Measurements from ENCODE around the gene RRP7A.
"Not testable (repeated sequence)": the region's sequence is repeated elsewhere in the genome, so short reads cannot be mapped to it uniquely, and the experiment has no call there.

Gene RRP7A

DNA sequence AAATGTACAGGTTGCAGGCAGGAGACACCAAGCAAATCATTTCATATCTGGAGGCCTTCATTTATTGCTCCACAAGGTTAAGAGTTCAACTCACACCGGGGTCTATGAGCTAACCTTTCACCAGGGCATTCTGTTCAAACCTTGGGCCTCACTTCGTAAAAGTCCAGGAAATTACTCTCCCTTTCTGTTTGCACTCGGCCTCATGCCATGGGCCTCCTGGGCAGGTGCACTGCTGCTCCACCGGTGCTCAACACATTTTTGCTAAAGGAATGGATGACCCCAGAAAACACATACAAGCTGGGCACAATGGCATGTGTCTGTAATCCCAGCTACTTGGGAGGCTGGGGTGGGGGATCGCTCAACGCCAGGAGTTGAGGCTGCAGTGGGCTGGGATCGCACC is 16.6 kb upstream of the RRP7A start:
- no peak for DNase-seq (ENCODE audit: low read depth, low spot score)

GRCh38 chr22:42535082-42535731 is 15.6 kb upstream of the RRP7A start:
- DNase-seq (ENCODE audit: low read depth, low spot score): not testable (repeated sequence)

DNA sequence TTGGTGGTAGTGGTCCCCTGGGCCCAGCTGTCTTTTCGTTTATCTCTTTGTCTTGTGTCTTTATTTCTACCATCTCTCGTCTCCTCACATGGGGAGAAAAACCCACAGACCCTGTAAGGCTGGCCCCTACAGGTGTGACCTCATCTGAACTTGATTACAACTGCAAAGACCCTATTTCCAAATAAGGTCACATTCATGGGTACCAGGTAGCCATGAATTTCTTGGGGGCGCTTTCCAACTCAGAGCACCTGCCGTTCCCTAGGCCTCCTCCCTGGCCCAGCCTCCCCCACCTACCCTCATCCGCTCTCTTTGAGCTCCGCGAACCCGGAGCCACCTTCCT is 14.0 kb upstream of the RRP7A start:
- DNase-seq (ENCODE audit: low read depth, low spot score): no peak

DNA sequence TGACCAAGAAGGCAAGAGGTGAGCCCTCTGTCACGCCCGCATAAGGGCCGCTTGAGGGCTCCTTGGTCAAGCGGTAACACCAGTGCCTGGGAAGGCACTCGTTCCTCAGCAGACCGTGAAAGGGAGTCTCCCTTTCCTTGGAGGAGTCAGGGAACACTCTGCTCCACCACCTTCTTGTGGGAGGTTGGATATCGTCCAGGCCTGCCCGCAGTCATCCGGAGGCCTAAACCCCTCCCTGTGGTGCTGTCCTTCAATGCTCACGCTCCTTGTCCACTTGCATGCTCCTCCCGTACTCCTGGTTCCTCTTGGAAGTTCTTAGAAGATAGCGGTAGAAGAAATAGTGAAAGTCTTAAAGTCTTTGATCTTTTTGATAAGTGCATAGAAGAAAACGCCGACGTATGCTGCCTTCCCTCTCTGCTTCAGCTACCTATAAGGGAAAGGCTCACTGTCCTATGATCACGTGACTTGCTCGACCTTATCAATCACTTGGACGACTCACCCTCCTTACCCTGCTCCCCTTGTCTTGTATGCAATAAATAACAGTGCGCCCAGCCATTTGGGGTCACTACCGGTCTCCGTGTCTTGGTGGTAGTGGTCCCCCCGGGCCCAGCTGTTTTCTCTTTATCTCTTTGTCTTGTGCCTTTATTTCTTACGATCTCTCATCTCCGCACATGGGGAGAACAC is 11.9 kb upstream of the RRP7A start:
- DNase-seq (ENCODE audit: low read depth, low spot score): not testable (repeated sequence)

DNA sequence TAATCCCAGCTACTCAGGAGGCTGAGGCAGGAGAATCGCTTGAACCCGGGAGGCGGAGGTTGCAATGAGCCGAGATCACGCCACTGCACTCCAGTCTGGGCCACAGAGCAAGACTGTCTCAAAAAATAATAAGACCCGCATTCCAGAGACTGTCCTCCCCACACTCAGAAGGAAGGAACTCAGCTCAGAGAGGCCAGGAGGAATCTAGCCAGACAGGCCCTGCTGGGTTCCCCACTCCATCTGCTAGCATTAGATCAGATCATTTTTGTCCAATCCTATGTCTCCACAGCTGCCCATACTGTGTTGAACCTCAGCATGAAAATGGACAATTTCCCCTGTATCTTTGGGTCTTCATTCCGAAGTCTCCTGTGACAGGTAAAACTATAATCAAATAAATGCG is 9.8 kb upstream of the RRP7A start:
- not testable (repeated sequence) for DNase-seq (ENCODE audit: low read depth, low spot score)

DNA sequence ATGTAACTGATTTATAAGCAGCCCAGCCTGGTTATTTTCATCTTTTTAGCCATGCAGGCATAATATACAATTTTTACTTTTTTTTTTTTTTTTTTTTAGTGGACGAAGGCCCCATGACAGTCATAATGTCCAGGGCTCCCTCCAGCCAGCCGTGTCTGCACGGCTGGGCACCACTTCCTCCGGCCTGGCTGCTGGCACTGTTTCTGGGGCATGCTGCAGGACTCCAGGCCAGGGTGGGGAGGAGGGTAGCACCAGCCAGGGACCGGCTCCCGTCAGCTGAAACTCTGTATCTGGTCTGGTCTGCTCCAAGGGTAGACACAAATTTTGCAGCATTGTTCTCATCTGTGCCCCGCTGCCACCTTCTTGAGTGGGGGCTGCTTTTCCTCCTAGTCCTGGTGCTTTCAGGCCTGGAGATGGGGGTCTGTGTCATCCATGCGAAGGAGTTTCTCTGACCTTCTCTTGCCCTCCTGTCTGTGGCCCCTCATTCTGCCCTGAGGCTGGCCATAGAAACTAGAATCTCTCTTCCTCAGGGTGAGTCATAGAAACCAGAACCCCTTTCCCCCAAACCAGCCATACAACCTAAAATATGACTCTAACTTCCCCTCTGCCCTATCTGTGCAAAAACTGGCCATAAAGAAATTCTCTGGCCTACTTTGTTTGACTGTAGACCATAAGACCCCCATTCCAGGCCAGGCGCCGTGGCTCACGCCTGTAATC is 9.2 kb upstream of the RRP7A start:
- no peak for DNase-seq (ENCODE audit: low read depth, low spot score)

DNA sequence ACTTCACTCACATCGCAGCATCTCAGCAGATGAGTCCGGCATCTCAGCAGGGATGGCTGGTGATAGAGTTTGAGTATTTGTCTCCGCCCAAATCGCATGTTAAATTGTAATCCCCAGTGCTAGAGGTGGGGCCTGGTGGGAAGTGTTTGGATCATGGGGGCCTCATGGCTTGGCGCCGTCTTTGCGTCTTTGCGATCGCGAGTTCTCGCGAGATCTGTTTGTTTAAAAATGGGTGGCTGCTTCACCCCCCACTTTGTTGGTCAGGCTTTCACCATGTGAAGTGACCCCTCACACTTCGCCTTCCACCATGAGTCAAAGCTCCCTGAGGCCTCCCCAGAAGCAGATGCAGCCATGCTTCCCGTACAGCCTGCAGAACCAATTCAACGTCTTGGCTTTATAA is 3.0 kb upstream of the RRP7A start:
- no peak for DNase-seq (ENCODE audit: low read depth, low spot score)

DNA sequence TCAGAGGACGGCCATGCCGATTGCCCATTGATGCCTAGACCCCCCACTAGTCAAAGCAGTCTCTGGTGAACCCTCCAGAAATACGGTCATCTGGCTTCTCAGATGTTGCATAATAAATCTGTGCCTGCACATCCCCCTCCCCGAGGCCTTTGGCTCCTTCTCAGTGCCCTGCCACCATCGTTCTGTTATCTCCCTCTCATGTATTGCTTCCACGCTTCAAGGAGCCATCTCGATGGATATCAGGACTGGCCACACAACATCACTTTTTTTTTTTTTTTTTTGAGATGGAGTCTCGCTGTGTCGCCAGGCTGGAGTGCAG is 1.6 kb upstream of the RRP7A start:
- DNase-seq (ENCODE audit: low read depth, low spot score): no peak

- DNase-seq (ENCODE audit: low read depth, low spot score): not testable (repeated sequence)
Measured at GRCh38 chr22:42518638-42519524, 715 bp downstream of the RRP7A start.

DNA sequence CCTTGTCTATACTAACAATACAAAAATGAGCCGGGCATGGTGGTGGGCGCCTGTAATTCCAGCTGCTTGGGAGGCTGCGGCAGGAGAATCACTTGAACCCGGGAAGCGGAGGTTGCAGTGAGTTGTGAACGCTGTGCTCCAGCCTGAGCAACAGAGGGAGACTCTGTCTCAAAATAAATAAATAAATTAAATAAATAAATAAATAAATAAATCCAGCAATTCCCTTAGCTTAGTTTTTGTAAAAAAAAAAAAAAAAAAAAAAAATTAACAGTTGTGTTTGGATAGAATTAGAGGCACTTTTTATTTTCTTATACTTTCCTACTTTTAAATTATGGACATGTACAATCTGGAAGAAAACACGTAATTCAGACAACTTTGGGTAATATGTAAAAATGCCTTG is 2.5 kb downstream of the RRP7A start:
- not testable (repeated sequence) for DNase-seq (ENCODE audit: low read depth, low spot score)

GRCh38 chr22:42515896-42516295 is 3.7 kb downstream of the RRP7A start:
- DNase-seq (ENCODE audit: low read depth, low spot score): no peak

DNA sequence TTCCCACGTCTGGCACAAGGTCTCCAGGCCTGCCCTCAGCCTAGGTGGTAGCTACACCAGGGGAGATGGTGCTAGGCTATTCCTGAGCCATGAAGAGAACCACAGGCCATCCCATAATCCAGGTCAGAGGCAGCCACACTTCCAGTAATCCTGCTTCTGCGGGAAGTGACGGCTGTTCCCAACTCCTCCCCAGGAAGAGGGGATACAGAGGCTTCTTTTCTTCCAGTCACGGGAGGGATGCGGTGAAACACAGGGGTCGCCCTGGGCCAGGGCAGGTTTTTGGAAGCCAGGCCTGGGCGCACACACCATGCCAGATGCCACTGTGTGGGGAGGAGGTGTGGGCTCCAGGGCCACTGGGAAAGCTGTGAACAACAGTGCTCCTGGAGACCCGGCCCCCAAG is 4.3 kb downstream of the RRP7A start:
- DNase-seq (ENCODE audit: low read depth, low spot score): not testable (repeated sequence)

- not testable (repeated sequence) for DNase-seq (ENCODE audit: low read depth, low spot score)
Measured at GRCh38 chr22:42514331-42514730, 5.3 kb downstream of the RRP7A start.

DNA sequence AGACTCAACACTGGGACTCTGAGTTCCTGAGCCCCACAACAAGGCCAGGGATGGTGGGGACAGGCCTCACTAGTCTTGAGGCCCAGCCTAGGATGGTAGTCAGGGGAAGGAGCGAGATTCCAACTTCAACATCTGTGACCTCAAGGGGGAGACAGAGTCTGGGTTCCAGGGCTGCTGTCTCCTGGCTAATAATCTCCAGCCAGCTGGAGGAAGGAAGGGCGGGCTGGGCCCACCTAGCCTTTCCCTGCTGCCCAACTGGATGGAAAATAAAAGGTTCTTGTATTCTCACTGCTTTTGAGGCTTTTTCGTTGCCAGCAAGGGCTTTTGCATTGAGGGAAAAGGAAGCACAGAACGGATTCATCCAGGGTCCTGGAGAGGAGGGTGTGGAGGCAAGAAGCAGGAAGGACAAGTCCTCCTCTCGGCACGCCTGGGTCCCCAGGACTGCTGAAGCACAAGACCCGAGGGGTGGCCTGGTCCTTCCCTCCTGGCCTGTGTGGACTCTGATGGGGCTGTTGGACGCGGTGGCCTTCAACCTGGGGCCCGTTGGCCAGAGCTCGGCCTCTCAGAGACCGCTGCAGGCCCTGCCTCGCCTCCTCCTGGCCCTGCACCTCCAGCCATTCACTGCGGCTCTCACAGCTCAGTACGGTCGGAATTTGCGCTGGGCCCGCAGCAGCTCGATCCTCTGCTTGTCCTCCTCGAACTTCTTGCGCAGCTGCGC is 7.2 kb downstream of the RRP7A start:
- DNase-seq (ENCODE audit: low read depth, low spot score): not testable (repeated sequence)

GRCh38 chr22:42511401-42511891 is 8.2 kb downstream of the RRP7A start:
- DNase-seq (ENCODE audit: low read depth, low spot score): no peak

DNA sequence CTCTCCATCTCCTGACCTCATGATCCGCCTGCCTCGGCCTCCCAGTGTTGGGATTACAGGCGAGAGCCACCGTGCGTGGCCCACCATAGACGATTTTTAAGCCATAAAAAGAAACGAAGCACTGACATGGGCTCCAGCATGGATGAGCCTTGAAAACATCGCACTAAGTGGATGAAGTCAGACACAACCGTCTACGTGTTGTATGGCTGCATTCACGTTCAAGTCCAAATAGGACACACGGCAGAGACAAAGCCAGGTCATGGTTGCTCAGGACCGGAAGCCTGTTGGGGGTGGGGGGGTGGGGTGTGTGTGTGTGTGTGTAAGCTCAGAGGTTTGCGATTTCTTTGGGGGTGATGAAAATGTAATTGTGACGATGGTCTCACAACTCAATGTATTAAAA is 10.0 kb downstream of the RRP7A start:
- DNase-seq (ENCODE audit: low read depth, low spot score): no peak

DNA sequence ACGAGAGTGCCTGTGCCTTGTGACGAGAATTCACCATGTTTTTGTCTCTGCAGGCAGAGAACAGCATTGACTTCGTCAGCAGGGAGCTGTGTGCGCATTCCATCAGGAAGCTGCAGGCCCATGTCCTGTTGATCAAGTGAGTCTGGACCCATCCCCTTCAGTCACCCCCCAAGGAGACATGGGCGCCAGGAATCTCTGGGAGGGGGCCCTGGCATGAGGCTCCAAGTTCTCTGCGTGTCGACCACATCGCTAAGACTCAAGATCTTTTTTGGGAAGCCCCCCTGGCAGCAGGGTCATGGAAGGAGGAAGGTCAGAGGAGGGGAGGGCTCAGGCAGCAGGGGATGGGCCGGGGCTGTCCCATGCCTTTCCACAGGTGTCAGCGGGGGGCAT is 10.6 kb downstream of the RRP7A start:
- not testable (repeated sequence) for DNase-seq (ENCODE audit: low read depth, low spot score)

GRCh38 chr22:42508327-42508974 is 11.1 kb downstream of the RRP7A start:
- not testable (repeated sequence) for DNase-seq (ENCODE audit: low read depth, low spot score)

DNA sequence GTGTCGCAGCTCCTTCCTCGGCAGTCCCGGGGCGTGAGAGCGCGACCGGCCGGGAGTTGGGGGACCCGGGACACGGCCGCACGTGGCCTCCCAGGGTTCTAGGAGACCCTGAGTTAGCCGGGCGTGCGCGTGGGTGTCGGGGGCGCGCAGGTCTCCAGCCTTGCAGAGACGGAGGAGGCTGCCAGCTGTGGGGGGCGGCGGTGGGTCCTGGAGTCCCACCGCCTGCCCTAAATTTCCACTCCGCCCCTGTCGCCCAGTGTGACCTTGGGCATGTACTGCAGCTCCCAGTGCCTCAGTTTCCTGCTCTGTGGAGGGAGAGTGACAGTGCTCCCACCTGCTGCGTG is 18.8 kb downstream of the RRP7A start:
- DNase-seq (ENCODE audit: low read depth, low spot score): no peak

DNA sequence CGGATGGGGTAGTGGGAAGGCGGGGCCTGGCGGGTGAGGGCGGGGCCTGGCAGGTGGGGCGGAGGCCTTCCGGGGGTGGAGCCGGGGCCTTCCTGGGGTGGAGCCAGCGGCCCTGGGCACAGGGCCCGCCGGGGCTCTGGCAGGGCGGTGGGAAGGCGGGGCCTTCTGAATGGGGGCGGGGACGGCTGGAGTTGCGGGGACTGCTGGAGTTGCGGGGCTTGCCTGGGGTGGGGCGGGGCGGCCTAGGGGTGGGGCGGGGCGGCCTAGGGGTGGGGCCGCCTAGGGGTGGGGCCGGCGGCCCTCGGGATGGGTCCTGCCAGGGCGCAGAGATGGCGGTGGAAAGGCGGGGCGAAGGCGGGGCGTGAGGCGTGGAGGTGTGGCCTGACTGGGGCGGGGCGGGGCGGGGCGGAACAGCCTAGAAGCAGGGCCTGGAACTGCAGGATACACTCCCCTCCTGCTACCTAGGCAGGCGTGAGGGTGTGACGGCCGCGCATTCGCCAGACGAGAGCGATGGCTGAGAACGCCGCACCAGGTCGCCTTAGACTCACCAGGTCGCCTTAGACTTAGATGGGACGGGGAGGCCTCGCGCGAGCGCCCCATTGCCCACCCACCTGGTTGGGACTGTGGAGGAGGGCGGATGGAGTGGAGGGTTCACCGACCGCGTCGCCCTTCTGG is 19.3 kb downstream of the RRP7A start:
- peak; percentile 63 for DNase-seq (ENCODE audit: low read depth, low spot score)
